Esophagus muscularis mucosa (tissue), 4 donors: Measurements from ENCODE around the gene DVL1.

Source experiments
- CTCF ChIP-seq, 3 experiments: fragments of 200-600 bp in 2 of 3; fragments of 450-650 bp in 1 of 3; sonication (generic) in 2 of 3; IDR thresholded peaks; one replicate each; pipeline ENCODE4 v1.5.1; 2017 to 2019; ENCODE audit warnings: antibody characterized with exemption in 3 of 3, mild to moderate bottlenecking in 2 of 3, moderate library complexity in 1 of 3
- EP300 ChIP-seq: sonication (generic); formaldehyde crosslinking; IDR thresholded peaks from one replicate; pipeline ENCODE4 v1.6.1; 2017; ENCODE audit warnings: antibody characterized with exemption
- POLR2A ChIP-seq: fragments of 450-650 bp; IDR thresholded peaks from one replicate; pipeline ENCODE4 v1.6.1; 2017; ENCODE audit warnings: antibody characterized with exemption, moderate library complexity, mild to moderate bottlenecking, low read depth
- POLR2AphosphoS5 ChIP-seq, 2 donors: sonication (generic); formaldehyde crosslinking; IDR thresholded peaks; one replicate each; pipeline ENCODE4 v1.6.1; 2017; ENCODE audit warnings: antibody characterized with exemption in 2 of 2

- TF ChIP-seq POLR2AphosphoS5 (IDR thresholded peaks at IDR 0.05) (no peak), CTCF (IDR thresholded peaks at IDR 0.05) (no peak), POLR2A (no peak), EP300 (no peak)
These were observed 9.0 kb downstream of the DVL1 start for GRCh38 chr1:1340185-1340584.
